CD4-positive, alpha-beta T cell treated with Interleukin-2 at 100 ng/mL for 4 hours (primary cell): ENCODE measurements around the gene PERCC1.
"Not testable (repeated sequence)": the region's sequence is repeated elsewhere in the genome, so short reads cannot be mapped to it uniquely, and the experiment has no call there.

Experiments used
- DNase-seq: peaks from one replicate; pipeline ENCODE4 v3.0.0-alpha.2; 2020; ENCODE audit warnings: low spot score

Gene PERCC1

DNA sequence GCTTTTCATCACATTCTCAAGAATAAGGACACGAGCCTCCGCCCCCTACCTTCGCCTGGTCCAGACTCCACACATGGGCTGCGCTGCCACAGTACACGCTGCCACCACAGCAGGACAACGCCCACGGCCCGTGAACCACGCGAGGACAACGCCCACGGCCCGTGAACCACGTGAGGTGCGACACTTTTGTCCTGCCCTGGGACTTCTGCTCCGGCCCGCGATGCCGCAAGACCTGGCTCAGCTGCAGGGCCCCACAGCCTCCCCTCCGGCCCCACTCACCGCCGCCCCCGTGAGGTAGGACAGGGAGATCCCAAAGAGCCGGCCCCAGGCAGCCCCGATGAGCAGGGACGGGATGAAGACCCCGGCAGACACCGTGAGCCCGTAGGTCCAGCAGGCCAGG, 19.3 kb downstream of the PERCC1 start:
- no peak for DNase-seq

DNA sequence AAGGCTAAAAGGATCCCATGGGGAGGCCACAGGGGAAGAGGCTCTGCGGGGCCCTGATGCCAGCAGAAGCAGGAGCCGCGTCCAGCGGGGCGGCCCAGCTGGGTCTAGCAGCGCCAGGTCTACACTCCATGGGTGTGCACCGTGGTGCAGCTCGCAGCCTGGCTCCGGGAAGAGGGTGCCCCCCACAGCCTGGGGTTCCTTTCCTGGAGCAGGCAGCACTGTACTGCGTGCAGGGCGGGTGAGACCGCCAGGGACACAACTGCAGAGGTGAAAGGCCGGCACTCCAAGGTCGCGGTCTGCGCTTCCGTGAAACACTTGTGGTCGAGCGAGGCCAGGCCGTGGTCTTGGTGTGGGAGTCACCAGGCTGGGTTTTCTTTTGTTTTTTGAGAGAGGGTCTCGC, 20.0 kb downstream of the PERCC1 start:
- no peak for DNase-seq

DNA sequence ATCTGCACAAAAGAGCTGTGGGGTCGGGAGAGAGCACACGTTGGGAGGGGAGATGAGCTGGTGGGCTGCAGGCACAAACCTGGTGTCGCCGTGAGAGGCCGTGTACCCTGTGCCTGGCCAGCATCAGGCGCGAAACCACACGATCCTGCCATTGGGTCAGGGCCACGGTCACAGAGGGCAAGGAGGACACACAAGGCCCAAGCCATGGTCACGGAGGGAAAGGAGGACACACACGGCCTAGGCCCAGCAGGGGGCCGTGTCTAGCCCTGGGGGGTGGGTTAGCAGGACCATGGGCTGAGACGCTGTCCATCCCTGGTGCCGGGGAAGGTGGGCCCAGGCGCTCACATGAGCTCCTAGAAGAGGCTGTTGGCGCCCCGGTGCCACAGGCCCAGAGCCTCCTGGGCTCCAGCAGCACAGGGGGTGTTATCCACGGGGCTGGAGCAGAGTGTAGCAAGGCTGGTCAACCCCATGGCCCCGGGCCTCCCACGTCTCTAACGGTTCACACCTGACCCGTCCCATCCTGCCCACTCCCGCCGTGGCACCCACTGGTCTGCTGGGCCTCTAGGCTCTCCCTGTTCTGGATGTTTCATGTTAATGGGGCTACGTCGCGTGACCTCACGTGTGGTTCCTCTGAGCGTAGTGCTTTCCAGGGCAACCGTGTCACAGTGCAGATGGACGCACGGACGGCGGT, 21.0 kb downstream of the PERCC1 start:
- no peak for DNase-seq

DNA sequence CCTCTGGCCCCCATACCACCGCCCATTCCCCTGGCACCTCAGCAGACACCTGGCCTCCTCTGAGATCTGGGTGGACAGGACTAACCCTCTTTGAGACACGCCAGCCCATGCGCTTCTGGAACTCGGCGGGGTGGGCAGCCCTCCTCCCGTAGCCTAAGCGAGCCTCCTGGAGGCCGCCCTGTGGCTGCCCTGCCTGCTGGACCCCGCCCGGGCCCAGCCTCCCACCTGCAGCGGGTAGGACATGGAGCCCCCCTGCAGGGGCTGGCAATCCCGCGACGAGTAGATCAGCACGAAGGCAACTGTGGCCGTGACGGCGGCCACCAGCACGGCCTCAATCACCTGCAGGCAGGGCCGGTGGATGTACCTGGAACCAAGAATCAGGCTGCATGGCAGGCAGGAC, 21.7 kb downstream of the PERCC1 start:
- no peak for DNase-seq

DNA sequence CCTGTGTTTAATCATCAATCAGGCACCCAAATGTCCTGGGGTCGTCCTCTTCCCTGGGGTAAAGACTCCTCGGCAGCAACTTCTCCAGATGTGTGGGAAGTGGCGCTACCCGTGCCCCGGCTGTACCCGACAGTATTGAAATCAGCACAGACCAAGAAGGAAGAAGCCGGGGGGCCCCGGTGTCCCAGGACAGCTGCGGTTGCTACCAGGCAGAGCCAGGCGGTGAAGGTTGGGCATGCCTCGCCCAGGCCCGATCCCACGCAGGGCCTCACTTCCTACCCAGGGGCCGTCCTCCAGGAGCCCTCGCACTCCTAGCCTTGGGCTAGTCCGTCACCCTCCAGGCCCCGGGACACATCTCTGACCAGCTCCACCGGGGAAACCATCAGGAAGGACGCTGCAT, 22.4 kb downstream of the PERCC1 start:
- DNase-seq, result no peak

DNA sequence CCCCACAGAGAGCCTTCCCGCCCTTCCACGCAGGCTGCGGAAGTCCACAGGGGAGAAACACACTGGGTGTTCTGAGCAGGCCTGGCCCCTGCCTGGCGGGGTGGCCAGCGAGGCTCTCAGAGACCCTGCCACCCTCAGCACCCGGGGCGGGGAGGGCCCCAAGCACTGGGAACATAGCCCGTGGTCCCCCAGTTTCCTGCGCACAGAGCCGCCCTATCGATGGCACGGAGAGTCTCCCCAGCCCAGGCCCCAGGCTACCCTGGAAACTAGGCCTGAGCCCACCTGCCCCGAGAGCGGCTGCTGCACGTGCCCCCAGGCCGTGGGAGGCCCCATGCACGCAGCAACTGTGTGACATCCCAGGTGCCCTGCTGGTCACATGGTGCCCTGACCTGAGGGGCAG, 23.7 kb downstream of the PERCC1 start:
- no peak for DNase-seq

DNA sequence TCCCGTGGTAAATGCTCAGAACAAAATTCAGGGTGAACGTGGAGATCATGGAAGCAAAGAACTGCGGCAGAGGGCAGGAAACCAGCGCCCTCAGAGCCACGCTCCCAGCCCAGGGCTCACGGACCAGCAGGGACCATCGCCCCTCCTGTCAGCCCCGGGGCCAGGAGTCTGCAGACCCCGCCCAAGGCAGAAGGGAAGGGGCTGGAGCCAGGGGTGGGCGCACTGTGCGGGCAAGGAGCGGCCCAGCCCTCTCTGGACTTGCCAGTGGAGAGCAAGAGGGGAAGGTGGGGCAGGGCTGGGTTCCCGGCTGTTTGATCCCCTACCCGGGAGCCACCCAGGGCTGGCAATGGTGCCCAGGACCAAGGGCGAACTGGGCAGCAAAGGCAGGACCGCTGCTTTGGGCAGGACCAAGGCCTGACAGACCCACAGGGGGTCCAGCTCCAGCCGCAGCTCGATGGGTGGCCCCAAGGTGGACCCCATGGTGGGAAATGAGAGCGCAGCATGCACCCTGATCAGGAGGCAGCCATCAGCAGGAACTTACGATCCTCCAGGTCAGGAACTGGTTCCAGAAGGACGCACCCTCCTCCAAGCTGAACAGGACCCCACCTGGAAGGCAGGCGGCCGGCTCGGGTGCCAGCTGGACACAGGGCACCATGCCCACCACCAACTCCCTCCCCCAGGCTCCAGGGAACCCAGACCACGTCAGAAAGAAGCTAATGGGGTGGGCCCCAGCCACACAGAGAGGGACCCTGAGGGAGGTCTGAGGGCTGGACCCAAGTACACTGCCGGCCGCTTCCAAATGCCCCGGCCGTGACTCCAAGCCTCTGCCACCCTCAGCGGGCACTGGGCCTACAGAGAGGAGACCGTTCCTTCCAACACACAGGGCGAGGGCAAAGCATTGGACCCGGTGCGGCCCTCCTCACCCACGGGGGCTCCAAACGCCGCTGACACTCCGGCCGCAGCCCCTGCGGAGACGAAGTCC, 24.6 kb downstream of the PERCC1 start:
- no peak for DNase-seq

DNA sequence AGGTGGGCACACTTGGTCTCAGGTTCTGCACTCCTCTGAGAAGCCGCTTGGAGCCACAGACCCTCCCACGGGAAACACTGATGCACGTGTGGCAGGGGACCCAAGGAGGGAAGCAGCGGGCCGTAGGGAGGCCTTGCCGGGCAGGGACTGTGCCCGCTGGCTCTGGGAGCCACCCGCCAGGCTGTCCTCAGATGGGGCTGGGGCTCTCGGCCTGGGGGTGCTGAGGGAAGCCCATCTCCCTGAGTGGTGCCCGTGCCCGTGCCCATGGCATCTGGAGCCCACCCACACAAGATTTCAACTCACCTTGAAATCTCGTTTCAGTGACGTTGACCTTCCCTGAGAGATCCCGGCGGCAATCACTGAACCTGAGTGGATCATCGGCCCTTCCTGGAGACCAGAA, 26.1 kb downstream of the PERCC1 start:
- no peak for DNase-seq

DNA sequence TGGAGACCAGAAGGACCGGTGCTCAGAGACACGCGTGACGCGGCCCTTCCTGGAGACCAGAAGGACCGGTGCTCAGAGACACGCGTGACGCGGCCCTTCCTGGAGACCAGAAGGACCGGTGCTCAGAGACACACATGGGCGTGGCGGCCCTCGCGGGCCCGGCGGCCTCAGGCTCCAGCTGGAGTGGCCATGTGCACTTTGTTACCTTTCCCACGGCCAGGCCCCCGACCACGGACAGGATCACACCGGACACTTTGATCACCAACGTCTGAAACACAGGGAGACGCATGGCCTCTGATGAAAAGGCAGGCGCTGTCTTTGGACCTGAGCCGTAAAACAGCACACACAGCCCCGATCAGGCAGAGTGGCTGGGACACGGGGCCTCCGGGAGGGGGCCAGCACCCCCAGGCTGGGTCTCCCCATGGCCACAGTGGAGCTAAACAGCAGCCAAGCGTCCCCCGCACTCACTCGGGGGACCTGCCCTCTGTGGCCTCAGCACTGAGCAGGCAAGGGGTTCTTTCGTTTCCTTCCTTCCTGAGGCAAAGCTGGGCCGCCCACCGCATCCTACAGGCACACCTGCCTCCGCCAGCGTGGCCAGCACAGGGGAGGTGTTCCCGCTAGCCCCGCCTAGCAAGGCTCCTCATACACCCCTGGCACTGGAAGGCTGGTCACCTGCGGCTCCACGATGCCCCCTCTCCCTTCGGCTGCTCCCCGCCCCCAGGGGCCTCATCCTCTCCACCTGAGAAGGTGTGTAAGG, 26.8 kb downstream of the PERCC1 start:
- DNase-seq, result no peak

DNA sequence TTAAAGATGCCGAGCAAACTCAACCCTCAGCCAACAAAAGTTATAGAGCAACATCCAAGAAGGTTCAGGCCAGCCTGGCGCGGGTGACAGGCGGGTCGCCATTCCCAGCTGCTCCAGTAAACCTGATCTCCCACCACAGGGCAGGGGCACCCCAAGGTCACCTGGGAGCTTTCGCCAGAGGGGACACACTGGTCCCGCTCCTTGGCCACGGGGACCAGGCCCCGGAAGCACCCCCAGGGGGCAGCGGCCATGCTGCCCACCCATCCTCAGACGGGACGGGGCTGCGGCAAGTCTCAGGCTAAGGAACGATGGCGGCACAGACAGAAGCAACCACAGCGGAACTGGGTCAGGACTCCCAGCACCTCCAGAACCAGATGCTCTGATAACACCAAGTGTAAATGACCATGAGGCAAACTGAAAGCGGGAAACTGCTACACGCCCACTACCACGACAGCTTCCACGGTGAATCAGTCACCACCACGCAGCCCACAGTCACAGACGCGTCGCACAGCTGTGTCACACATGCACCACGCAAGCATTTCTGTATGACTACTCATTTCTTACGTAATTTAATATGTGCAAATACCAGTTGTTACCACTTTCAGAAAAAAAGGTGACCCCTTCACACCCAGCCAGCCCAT, 27.6 kb downstream of the PERCC1 start:
- no peak for DNase-seq

DNA sequence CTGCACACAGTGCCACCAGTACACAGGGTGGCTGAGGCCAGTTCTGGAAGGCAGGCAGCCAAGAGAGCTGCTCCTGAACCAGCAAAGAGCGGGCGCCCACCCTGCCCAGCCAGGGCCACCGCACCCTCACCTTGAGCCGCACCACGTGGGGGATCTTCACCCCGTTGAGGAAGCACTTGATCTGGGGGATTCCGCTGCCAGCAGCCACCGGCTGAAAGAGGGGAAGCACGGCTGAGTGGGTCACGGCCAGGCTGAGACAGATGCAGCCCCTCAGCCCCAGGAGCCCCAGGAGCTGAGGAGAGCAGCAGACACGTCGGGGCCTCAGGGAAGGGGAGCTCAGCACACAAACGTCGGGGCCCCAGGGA, 28.1 kb downstream of the PERCC1 start:
- no peak for DNase-seq

DNA sequence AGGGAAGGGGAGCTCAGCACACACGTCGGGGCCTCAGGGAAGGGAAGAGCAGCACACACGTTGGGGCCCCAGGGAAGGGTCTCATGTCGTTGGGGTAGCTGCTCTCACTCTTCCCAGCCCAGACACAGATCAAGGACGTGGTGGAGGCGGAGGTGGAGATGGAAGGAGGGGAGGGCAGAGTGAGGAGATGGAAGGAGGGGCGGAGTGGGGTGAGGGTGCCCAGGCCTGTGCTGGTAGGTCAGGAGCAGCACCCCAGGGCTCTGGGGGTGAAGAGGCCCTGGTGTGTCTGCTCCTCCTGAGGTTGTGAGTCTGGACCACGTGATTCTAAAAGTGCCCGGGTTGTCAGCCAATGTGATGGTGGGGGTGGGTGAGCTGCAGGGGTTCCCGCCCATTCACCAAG, 29.1 kb downstream of the PERCC1 start:
- no peak for DNase-seq

DNA sequence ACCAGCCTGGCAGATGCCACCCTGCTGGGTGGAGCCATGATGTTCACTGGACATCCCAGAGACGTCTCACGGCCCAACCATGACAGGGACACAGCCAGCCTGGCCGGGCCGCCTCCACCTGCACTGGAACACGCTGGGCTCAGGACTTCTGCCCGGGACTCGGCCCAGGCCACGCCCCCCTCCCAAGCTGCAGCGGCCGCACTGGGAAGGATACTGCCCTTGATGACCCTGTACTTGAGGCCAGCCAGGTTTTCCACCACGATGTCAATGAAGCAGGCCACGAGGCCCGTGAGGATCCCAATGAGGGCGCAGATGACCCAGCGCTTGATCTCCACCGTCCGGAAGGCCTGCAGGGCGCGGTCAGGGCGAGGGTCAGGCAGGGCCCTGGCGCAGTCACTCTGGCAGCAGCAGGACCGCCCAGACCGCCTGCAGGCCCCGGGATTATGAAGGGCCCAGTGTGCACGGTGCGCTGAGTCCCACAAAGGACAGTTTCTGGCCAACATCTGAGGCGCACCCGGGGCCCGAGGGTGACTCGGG, 29.8 kb downstream of the PERCC1 start:
- DNase-seq, result no peak

DNA sequence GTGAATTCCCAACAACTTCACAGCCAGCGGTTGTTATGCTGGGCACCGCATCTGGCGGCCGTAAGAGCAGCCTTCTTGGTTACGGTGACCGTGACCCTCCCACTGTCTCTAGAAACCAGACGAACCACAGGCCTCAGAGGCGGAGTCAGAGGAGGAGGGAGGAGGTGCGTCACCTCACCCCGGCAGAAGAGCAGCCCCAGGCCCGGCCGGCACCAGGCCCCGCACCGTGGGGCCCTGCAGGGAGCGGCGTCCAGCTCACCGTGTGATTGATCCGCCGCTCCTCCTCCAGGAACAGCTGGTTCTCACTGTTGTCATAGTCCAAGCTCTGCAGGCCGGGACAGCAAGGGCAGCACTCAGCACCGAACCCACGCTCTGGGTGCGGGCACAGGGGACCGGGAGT, 30.3 kb downstream of the PERCC1 start:
- DNase-seq, result no peak

DNA sequence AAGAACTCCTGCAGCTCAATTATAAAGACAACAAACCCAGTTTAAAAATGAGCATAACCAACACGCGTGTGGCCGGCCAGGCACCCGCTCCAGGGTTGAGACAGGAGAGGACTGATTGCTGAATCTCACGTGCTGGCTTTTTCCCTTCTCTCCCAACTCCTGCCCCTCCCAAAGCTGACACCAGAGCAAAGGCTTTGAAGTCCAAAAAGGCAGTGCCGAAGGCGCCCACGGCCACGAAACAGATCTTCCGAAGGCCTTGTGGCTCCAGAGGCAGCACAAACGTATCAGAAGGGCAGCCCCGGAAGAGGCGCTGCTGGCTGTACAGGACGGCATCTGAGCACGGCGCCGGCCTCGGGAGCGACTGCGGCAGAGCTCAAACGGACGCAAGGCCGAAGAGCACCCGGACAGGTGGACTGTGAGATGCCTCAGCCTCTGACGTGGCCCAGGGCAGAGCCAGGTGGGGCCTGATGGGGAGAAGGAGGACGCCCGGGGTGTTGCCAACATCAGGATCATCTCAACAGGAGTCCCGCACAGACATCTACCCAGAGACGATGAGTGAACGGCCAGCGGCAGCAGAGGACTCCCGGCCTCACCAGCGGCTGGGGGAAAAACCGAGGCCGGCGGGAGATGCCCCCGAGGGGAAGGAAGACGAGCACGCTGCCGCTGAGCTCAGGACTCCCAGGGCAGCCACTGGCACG, 33.5 kb downstream of the PERCC1 start:
- no peak for DNase-seq

DNA sequence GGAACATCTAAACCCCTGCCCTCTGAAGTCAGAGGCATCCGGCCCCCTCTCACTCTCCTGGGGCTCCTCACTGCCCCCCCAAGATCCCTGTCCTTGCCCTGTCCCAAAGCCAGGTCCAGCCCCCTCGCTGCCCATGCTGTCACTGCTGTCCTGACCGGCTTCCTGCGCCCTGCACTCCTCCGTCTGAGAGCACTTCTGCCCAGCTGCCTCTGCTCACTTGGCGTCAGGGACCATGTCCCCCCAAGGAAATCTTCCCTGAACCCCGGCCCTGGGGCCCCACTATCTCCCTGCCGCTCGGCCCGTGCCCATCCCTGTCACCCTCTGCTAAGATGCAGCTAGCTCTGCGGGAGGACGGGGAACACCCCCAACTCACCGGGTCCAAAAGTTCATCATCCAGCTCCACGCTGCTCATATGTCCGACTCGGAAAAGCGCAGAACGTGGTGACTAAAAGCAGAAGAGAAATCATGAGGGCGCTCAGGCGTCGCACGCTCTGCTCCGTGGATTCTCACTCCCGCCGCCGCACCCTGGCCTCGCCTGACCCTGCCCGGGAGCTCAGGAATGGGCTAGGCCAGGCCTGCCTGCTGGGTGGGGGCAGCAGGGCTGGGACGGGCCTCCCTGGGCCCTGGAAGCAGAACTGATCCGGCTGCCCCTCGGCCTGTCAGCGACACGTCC, 34.2 kb downstream of the PERCC1 start:
- no peak for DNase-seq

DNA sequence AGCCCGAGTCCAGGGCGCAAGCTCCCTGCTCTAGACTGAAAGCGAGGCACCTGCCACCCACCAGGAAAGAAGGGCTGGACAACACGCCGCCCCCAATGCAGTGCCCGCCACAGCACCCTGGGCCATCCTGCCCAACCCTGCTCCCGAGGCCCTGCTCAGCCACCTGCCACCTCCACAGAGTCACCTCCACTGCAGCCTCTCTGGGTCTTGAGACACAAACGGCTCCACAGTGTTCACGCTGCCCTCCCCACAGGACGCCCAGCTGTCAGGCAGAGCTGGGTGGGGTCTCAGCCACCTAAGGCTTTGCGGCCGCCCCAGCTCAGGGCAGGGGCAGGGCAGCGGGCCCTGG, 34.7 kb downstream of the PERCC1 start:
- DNase-seq, result no peak

DNA sequence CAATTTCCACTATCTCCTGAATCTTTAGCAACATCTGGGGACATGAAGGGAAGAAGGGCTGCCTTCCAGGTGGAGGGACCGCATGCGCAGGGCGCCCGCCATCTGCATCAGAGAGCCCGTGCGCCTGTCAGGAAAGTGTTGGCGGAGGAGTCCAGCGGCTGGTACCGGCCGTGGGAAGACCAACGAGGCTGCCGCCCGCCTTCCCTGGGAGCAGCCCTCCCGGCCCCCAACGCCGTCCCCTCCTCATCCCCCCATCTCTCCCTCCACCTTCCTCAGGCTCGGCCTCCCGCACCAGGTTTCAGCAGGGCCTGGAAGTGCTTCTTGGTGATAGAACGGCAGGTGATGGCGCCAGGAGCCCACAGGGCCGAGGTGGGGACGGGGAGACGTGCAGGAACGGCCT, 35.2 kb downstream of the PERCC1 start:
- no peak for DNase-seq

DNA sequence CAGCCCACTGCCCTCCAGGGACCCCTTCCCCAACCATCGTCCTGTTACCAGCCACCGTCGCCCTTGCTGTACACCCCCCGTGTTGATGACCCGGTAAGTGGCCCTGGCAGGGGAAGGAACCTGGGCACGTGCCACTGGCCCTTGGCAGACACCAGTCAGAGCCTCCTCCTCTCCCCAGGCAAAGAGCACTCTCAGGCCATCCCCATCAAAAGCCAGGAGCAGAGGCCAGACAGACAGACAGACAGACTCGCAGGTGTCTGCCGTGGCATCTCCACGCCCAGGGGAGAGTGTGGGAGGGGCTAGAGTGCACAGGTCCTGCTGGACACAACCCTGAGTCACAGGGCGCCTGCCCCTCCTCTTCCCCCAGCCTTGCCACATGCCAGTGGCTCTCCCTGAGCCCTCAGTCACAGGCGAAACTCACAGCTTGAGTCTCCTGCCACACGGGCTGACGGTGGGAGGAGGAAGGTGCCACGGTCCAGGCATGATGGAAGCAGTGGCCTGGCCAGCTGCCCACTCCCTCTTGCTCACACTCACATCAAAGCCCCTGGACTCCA, 36.2 kb downstream of the PERCC1 start:
- no peak for DNase-seq

DNA sequence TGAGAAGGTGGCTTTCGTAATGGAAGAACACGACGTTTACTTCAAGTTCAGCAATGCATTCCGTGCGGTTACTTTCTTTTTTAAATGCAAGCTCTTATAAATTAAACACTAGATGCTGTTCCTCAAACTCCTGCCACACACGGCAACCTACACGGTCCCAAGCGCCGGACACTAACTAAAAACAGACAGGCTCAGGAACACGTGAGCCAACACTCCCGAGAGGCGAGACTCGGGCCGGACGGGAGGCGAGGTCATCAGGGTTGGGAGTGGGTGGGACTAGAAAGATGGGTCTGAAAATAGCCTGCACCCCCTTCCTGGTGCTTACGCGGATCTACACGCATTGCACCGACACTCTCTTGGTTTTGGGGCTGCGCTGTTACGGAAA, 37.5 kb downstream of the PERCC1 start:
- no peak for DNase-seq

DNA sequence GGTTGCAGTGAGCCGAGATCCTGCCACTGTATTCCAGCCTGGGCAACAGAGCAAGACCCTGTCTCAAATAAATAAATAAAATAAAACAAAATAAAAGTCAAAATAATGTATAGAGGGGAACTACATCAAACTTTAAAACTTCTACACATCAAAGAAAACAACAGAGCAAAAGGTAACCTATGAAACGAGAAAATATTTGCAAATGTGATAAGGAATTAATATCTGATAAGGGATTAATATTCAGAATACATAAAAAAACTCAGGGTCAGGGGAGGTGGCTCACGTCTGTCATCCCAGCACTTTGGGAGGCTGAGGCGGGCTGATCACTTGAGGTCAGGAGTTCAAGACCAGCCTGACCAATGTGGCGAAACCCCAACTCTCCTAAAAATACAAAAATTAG, 38.3 kb downstream of the PERCC1 start:
- DNase-seq, result not testable (repeated sequence)
